ENCODE results near the gene SLC22A23.

The SLC22A23 gene

GRCh38 chr6:3421791-3422434 lies 34.9 kb downstream of the SLC22A23 start:
- peak; percentile 42 for DNase-seq

DNA sequence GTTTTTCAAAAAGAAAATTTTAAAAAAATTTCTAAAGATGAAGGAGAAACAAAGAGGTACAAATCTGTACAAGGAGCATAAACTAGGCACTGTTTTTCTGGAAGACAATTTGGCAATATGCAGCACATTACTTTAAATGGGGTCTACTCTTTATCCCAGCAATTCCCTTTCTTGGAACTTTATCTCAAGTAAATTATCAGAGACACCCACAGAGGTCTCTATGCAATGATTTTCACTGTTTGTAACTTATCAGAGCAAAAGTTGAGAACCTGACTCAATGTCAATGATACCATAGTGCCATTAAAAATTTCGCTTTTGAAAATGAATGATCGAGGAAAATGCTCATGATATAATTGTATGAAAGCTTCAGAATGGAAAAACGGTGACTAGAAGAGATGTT lies 35.7 kb downstream of the SLC22A23 start:
- DNase-seq = no peak

DNA sequence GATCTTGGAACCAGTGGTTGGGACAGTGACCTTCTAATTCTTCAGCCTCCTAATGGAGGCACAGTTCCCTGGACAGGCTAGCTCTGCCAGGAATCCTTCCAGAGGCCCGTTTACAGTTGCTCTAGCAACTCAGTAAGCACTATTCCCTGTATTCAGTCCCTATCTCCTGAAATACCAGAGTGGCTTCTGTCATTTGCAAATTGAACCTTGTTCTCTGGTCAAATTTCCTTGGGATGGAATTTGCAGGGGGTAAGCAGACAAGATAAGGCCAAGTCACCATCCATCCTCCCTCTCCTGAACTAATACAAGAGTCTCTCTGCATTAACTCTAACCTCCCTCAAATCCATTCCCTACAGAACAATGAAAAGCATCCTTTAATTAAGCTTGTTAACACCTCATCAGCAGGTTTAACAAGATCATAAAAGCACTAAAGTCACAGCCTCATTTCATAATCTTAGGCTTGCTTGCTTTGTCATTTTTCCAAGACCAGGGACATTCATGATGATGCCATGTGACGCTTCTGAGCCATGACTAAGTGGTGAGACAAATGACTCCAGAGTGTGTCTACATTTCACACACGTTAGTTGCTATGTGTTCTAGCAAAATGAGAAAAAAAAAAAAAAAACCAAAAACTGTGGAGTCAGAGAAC lies 37.1 kb downstream of the SLC22A23 start:
- no peak for DNase-seq

DNA sequence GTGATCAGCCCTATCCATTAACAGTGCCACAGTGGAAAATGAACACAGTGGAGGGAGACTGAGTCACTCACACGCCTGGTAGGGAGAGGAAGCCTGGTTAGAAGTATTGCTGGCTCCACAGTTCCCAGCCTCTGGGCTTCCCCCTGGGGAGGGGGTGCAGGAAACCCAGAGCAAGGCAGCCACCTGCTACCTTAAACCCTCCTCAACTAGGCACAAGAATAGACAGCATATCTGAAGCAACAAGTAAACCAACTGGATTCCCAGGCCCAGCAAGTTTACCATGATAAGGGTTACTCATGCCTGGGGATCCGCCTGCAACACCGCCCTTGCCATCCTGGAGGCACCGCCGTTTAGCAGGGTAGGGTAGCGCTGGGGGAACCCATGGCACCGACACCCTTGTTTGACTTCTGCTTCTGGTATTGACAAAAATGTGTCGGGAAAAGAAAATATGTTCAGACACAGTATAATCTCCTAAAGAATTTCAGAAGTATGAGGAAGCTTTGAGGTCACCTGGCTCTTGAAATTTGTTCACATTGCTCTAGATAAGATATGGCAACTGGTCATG lies 38.3 kb downstream of the SLC22A23 start:
- peak; percentile 83 for DNase-seq

GRCh38 chr6:3417473-3417872 lies 39.4 kb downstream of the SLC22A23 start:
- DNase-seq = no peak

DNA sequence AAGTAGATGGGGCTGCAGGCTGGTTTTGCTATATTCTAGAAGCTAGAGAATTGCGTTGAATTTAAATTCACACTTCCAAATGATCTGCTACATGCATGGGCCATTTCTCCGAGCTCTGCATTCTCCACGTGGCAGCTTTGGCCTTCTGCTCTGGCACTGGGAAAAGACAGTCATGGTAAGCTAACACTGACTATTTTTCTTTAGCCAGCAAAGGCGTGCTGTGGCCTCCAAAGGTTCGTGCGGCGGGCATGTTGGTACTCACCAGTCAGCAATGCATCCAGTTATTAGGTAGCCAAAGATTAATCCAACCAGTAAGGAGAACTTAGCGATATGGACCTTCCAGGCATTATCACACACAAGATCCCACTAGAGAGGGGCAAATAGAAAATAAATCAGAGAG lies 41.4 kb downstream of the SLC22A23 start:
- no peak for DNase-seq

- DNase-seq = peak; percentile 64
Observed at GRCh38 chr6:3415082-3415453, 41.8 kb downstream of the SLC22A23 start.

DNA sequence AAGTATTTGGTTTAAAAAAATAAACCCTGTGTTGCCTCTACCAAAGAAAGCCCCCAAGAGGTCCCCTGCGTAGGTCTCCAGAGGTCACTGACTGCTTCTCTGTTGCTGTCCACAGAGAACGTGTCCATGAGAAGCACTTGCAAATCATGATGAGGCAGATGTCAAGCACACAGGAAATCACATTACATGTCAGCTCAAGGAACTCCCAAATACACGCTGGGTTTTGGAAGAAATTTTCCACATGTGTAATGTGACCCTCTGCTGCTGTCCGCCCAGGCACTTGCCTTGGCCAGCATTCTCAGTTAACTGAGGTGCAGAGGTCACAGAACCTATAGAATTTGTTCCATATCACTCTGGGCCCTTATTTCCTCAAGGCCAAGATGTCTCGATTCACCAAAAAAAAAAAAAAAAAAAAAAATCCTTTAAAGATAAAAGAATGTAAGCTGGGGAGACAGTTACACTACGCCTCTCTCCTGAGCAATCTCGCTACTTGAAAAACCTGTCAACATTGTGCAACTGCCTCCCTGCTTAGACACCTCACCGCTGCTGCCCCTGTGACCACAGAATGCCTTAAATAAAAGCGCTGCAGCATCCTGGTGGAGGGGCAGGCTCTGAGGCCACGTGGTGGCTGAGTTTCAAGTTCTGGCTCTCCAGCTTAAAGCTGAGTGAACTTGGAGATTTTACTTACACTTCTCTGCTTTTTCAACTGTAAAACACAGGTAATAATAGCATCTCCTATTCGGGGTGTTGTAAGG lies 42.3 kb downstream of the SLC22A23 start:
- peak; percentile 65 for DNase-seq

DNA sequence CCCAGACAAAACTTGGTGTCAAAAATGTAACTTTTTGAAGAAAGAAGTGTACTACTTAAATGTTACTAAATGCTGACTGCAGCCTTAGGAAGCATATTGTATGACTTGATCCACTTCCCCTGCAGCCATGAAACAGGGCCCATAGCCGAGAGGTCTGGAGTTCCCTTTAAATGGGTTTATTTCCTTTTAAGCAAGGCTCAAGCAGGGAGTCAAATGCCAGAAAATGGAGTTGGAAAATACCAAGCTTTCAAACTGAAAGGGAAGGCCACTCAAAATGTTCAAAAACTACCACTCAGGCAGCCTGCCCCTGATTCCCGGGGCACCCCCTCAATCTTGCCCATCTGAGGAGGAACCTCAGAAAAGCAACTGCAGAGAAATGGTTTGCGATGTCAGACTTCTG lies 43.3 kb downstream of the SLC22A23 start:
- DNase-seq = no peak

GRCh38 chr6:3412779-3413500 lies 43.9 kb downstream of the SLC22A23 start:
- no peak for DNase-seq

DNA sequence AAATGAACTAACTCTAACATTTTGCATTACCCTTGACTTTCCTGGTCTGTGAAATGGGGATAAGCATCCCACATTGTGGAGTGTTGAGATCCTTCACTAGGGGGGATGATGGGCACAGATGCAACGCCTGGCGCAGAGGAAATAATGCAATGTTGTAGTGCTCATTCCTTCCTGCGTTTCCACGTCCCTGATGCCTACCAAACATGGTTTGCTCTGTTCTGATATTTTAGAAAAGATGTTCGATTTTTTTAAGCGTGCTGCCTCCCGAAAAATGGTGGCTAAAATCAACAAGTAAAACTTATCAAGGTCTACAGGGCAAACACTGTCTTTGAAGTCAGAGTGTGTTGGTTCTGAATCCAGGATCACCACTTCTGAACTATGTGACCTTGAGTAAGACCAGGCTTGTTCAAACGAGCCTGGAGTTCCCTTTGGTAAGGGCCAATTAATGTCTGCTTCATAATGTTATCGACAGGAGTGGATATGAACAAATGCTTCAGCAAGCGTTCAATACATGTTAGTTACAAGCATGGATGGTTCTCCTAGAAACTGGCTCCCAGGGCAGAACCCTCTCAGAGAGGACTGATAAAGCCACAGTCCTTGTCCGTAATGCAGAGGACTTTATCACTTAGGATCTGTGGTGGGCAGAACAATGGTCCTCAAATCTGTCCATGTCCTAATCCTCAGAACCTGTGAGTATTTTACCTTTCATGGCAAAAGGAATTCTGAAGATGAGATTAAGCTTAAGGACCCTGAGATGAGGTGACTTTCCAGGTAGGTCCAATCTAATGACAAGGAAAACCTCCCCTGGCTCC lies 44.7 kb downstream of the SLC22A23 start:
- no peak for DNase-seq

DNA sequence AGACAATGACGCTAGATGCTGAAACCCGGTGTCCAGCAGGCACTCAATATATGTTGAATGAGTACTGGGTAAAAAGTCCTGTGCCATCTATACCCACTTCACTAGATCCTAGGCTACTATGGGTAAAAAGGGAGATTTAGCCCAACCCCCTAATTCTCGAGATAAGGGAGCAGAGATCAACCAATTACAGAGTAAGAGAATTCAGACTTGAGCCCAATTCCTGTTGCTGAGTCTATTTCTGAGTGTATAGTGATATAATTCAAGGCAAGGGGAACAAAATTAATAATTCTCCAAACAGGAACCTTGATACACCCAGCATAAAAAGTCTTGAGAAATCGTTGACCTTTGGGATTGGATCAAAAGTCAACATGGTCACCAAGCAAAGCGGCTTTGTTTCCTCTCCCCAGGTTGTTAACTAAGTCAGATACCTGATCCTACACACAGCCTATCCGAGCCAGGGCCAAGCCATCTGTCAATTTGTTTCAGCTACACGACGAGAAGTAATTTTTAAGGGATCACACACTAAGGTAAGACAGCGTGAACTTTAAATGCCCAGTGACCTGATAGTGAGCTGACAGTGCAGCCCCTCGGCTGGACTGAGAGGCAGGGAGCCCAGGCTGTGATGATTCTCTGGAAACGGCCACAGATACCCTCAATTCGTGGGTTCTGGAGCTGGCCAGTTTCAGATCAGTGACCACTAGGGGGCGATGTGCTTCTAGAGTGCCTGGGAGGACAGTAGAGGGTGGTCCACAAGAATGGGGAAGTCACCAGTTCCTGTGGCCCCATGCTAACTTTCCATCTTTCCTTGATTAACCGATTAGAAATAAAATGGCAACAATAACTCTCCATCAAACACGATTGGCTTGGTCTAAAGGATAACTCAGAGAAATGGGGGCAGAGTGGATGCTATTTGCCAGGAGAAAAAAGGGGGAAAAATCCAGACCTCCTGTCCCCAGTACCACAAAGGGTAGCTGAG lies 46.2 kb downstream of the SLC22A23 start:
- DNase-seq = peak; percentile 92

DNA sequence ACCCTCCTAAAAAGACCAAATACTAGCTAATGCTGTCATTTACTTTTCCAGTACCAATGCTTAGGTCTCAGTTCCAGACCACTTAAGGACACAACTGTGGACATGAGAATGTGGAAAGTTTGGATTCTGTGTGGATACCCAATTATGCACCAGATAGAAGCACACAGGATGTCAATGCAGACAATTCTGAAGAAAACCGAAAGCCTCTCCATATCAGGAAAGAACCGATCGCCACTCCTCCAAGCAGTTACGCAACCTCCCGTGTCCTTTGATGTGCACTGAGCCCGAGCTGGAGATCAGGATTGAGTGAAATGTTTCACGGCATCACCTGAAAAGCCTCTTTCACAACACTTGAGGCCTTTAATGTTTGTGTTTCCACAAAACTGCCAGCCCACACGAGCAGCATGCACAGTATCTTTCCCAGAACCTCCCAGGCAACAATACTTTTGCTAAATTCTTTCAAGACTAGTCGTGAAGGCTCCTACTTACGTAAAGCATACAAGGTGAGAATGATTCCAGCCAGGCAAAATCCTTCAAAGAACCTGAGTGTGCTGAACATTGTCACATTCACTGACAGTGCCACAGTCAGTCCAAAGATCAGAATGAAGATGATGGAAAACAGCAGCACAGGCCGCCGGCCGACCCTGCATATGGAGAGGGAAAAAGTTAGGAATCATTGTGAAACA lies 47.0 kb downstream of the SLC22A23 start:
- no peak for DNase-seq

- no peak for DNase-seq
Observed at GRCh38 chr6:3408665-3409064, 48.2 kb downstream of the SLC22A23 start.

- no peak for DNase-seq
Observed at GRCh38 chr6:3407840-3408239, 49.0 kb downstream of the SLC22A23 start.

DNA sequence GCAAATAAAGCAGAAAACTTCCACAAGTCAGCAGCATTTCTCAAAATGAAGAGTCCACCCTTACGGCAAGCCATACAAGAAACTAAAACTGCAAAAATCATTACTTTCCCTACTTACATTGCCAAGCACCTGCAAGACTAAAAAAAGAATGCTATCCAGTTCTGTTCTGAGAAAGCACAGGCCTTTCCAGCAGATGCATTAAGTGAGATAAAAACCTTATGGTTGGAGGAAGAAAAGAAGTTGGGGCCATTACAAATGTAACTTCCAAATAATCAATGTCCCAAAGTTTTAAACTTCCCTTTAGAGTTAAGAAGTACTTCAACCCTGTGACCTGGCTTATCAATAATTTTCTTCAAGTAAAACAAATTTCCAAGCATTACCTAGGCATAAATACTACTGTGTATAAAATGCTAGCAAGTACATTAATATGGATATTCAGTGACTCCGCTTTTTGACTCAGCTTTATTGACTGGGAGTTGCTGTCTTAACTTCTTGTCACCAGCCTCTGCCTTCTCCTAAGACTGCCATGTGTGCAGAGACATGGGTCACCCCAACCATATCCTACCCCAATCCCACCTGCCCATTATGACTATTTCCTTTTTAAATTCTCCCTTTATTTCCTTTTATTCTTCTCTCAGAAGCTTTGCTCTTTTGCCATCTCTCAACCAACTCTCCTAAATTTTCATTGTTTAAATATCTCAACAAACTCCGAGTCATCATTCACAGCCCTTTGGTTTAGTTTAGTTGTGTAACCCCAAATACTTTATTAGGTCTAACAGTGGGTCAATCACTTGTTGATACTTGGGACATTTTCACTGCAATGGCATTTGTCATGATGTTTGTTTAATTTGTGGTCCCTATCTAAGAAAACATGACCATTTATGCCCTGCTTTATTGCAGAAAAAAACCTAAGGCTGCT lies 49.7 kb downstream of the SLC22A23 start:
- DNase-seq = peak; percentile 54

DNA sequence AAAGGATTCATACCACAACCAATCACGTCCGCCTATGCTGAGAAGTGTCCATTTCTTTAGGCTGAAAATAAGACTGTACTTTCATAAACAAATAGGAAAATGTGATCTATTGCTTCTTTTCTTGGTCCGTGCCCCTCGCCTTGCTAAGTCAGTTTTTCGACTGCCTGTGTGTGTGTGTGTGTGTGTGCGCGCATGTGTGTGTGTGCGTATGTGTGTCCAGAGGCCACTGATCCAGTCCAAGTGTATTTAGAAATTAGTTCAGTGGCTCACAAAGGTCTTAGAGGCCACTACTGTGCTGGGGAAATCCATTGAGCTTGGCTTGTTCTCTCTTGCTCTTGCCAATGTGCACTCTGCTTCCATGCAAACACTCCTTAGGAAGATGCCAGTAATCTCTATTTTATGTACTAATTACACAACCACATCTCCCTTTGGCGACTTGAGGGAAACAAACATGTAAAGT lies 50.5 kb downstream of the SLC22A23 start:
- no peak for DNase-seq

DNA sequence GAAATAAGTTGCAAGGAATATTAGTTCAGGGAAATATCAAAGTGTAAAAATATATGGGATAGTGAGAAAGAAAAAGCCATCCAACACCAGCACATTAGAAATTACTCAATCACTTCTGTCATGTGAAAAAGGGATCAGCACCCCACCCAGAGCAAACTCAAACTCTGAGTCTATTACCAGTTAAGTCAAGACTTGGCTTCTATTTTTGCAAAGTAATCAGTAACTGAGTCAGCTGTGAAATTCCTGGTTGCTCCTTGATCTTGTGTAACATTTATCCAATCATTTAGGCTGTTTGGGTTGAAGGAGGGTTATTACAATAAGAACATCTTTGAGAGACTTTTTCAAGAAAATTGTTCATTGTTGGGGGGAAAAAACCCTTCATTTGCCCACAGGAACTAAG lies 51.2 kb downstream of the SLC22A23 start:
- no peak for DNase-seq

- no peak for DNase-seq
Observed at GRCh38 chr6:3405182-3405518, 51.7 kb downstream of the SLC22A23 start.

Data from hematopoietic multipotent progenitor cell treated with erythropoietin and hydrocortisone succinate and interleukin-3 and kit ligand, for 4 days (in vitro differentiated cells).